IgD-negative memory B cell (primary cell): Measurements from ENCODE around the gene UROC1. TPM values are rescaled to one million over a fixed set of nuclear protein-coding genes. Genes with fewer than 3 reads are reported as not detected.

Source experiments
- H3K27ac Mint-ChIP-seq, 3 donors: one replicate each; pipeline ENCODE4 v1.8.0; 2020 to 2022; ENCODE audit warnings: mild to moderate bottlenecking in 3 of 3, mixed read lengths in 3 of 3, moderate library complexity in 1 of 3
- H3K27me3 Mint-ChIP-seq: one replicate; pipeline ENCODE4 v1.8.0; 2021; ENCODE audit warnings: mixed read lengths
- H3K36me3 Mint-ChIP-seq: one replicate; pipeline ENCODE4 v1.8.0; 2020; ENCODE audit warnings: mild to moderate bottlenecking, mixed read lengths
- H3K4me1 Mint-ChIP-seq, 3 donors: one replicate each; pipeline ENCODE4 v1.8.0; 2020 to 2022; ENCODE audit warnings: mixed read lengths in 3 of 3, mild to moderate bottlenecking in 1 of 3
- H3K4me3 Mint-ChIP-seq, 4 donors: one replicate each; pipeline ENCODE4 v1.8.0; 2020 to 2022; ENCODE audit warnings: mild to moderate bottlenecking in 4 of 4, mixed read lengths in 4 of 4, moderate library complexity in 3 of 4
- H3K9me3 Mint-ChIP-seq, 3 donors: one replicate each; pipeline ENCODE4 v1.8.0; 2020 to 2021; ENCODE audit warnings: mixed read lengths in 3 of 3, mild to moderate bottlenecking in 1 of 3
- polyA plus RNA-seq: library from polyadenylated mRNA; unstranded; fragments of 300-500 nt; fragmentation: Illumina TruSeq; gene quantifications from one replicate; pipeline ENCODE4 v1.2.3, GENCODE V29; 2021

UROC1 gene
- polyA plus RNA-seq, 1 donor from 2014 or later: not detected

DNA sequence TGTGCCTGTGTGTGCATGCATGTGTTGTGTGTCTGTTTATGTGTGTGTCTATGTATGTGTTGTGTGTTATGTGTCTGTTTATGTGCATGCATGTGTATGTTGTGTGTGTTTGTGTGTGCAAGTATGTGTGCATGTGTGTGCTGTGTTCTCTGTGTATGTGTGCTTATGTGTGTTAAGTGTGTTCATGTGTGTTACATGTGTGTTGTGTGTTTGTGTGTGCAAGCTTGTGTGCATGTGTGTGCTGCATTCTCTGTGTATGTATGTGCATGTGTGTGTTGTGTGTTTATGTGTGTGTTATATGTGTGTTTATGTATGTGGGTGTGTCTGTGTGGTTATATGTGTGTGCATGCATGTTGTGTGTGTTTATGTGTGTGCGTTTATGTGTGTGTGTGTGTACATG lies 14.9 kb downstream of the UROC1 start:
- Mint-ChIP-seq H3K4me1 (peaks cover 0 to 2% (median 0%) of the 10 kb centered on the region in 3 donors), H3K36me3 (no peaks in the 10 kb centered on the region), H3K4me3 (no peak overlapping the region), H3K27ac (no peak overlapping the region), H3K27me3 (peaks cover 11% of the 10 kb centered on the region), H3K9me3 (peaks cover 0 to 1% (median 0%) of the 10 kb centered on the region in 3 donors)

DNA sequence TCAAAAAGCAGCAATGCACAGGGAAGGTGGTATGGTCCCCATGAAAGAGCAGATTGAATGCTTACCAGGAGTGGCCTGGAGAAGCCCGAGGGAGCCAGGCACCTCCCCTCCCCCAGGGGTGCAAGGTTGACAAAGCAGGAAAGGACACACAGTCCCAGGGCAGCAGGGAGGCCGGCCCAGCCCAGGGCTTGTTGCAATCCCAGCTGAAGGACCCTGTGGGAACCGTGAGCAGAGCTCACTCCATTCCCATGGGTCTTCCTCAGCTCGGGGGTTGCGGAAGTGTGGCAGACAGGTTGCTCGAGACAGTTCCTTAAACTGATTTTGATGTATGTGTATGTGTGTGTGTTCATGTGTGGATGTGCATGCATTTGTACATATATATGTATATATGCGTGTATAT lies 15.8 kb downstream of the UROC1 start:
- Mint-ChIP-seq H3K4me3 (no peak overlapping the region), H3K36me3 (no peaks in the 10 kb centered on the region), H3K9me3 (peaks cover 0 to 1% (median 0%) of the 10 kb centered on the region in 3 donors), H3K27me3 (peaks cover 11% of the 10 kb centered on the region), H3K4me1 (peaks cover 0 to 2% (median 0%) of the 10 kb centered on the region in 3 donors), H3K27ac (peak overlapping the region in 1 of 3 donors; percentile 71)

DNA sequence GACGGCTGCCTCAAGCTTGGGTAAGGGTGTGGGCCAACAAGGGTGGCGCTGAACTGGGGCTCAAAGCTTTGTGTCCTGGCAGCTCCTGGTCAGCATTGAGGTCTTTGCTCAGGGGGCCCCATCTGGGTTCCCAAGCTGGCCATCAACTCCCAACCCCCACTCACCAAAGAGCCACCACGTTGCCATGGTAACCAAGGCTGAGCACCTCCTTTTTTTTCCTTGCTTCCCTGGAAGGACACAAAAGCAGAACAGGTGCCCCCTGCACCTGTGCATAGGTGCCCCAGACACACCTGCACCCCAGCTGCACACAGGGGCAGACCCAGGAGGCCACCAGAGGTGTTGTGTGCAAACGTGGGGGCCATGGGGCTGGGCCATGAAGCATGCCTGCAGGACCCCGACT lies 16.5 kb downstream of the UROC1 start:
- H3K4me3 Mint-ChIP-seq: no peak overlapping the region
- no peaks in the 10 kb centered on the region for H3K36me3 Mint-ChIP-seq
- peaks cover 0 to 2% (median 0%) of the 10 kb centered on the region in 3 donors for H3K4me1 Mint-ChIP-seq
- peaks cover 0 to 1% (median 0%) of the 10 kb centered on the region in 3 donors for H3K9me3 Mint-ChIP-seq
- no peak overlapping the region for H3K27ac Mint-ChIP-seq
- peaks cover 9% of the 10 kb centered on the region for H3K27me3 Mint-ChIP-seq

DNA sequence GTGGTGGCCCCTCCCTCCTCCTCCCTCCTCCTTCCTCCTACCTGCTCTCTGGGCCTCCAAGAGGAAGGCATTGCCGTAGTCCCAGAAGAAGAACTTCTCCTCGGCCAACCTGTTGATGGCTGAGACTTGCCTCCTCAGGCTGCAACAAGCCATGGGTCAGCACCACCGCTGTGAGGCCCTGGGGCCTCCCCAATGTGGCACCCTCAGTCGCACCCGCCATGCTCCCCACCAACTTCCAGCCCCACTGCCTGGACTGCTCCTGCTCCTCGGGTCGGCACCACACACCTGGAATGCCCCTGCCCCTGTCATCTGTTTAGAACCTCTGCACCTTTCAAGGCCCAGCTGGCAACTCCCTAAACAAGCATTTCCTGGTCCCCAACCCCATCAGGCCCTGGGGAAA lies 17.6 kb downstream of the UROC1 start:
- Mint-ChIP-seq H3K9me3 (peaks cover 0 to 1% (median 0%) of the 10 kb centered on the region in 3 donors), H3K27me3 (peaks cover 7% of the 10 kb centered on the region), H3K36me3 (no peaks in the 10 kb centered on the region), H3K4me3 (no peak overlapping the region), H3K4me1 (peaks cover 0 to 2% (median 0%) of the 10 kb centered on the region in 3 donors), H3K27ac (no peak overlapping the region)

DNA sequence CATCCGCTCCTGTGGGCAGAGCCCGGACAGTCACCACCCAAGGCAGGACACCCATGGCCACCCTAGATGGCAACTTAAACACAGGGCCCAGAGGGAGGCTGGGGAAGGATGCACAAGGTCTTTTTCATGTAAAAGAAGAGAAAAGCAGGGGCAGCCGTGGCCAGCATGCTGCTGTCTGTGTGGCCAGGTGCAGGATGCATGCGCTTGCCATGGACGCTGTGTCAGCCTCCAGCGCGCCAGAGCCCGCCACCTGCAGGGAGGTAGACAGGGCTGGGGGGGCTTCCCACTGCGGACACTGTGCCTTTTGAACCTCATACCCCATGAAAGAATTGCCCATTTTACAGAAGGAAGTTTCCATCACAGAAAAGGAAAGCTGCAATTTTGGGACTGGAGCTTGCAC lies 18.2 kb downstream of the UROC1 start:
- no peak overlapping the region for H3K4me3 Mint-ChIP-seq
- no peak overlapping the region for H3K27ac Mint-ChIP-seq
- H3K27me3 Mint-ChIP-seq: peaks cover 2% of the 10 kb centered on the region
- H3K36me3 Mint-ChIP-seq: no peaks in the 10 kb centered on the region
- no peaks in the 10 kb centered on the region for H3K9me3 Mint-ChIP-seq
- H3K4me1 Mint-ChIP-seq: peaks cover 0 to 2% (median 0%) of the 10 kb centered on the region in 3 donors

DNA sequence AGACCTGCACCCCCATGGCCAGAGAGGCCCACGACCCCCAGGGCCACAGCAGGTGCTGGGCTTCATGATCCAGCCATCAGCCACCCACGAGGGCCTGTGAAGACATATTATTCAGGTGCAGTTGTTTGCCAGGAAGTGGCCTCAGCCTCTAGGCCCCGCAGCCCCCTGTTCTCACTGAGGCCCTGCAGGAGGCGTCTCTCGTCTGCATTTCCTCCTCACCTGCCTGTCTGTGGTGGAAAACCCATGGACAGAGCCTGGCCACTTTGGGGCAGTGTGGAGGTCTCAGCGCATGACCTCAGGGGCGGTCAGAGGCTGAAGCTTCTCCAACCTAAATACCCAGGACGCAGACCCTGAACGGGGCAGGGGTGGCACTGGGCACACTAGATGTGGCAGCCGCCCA lies 18.6 kb downstream of the UROC1 start:
- Mint-ChIP-seq H3K9me3 (no peaks in the 10 kb centered on the region), H3K27ac (no peak overlapping the region)

DNA sequence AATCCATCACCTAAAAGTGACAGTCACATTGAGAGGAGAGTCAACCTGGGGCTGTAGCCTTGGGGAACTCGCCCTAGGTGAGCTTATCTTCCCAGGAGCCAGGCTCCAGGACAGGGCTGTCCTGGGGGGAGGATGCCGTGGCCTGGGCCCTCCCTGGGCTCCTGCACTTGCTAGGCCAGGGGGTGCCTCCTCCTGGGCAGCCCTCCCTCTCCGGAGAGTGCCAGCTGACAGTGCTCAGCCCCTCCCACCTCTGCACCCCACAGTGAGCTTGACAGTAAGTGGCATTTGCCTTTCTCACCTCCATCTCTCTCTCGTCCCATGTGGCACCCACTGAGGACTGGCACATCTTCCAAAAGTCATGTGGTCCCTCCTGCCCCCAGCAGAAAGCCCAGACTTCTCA lies 19.1 kb downstream of the UROC1 start:
- Mint-ChIP-seq H3K27me3 (peaks cover 2% of the 10 kb centered on the region), H3K4me3 (no peak overlapping the region), H3K9me3 (no peaks in the 10 kb centered on the region), H3K4me1 (peaks cover 0 to 4% (median 0%) of the 10 kb centered on the region in 3 donors), H3K27ac (no peak overlapping the region), H3K36me3 (no peaks in the 10 kb centered on the region)

More for the DNA sequence above, 18.6 kb downstream of the UROC1 start:
- no peak overlapping the region for H3K4me3 Mint-ChIP-seq
- H3K36me3 Mint-ChIP-seq: no peaks in the 10 kb centered on the region
- H3K4me1 Mint-ChIP-seq: peaks cover 0 to 4% (median 0%) of the 10 kb centered on the region in 3 donors
- H3K27me3 Mint-ChIP-seq: peaks cover 2% of the 10 kb centered on the region

DNA sequence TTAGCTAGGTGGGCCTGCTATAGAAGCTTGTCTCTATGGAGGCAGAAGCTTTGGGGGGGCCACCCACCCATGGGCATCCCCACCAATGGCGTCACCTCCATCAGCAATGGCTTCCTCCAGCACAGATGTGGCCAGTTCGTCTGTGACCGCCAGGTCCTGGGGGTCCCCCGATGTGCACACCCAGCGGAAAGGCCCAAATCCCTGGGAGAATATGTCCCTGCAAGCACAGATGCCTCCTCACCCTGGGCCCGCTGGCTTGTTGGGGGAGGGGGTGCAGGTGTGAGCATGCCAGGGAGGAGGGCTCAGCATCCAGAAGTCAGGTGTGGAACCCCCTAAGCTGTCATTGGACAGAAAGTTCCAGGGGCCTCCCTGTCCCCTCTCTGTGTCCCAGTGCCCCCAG lies 19.6 kb downstream of the UROC1 start:
- Mint-ChIP-seq H3K4me1 (peaks cover 0 to 6% (median 1%) of the 10 kb centered on the region in 3 donors), H3K36me3 (no peaks in the 10 kb centered on the region), H3K27me3 (peaks cover 2% of the 10 kb centered on the region), H3K9me3 (no peaks in the 10 kb centered on the region), H3K27ac (no peak overlapping the region), H3K4me3 (no peak overlapping the region)

DNA sequence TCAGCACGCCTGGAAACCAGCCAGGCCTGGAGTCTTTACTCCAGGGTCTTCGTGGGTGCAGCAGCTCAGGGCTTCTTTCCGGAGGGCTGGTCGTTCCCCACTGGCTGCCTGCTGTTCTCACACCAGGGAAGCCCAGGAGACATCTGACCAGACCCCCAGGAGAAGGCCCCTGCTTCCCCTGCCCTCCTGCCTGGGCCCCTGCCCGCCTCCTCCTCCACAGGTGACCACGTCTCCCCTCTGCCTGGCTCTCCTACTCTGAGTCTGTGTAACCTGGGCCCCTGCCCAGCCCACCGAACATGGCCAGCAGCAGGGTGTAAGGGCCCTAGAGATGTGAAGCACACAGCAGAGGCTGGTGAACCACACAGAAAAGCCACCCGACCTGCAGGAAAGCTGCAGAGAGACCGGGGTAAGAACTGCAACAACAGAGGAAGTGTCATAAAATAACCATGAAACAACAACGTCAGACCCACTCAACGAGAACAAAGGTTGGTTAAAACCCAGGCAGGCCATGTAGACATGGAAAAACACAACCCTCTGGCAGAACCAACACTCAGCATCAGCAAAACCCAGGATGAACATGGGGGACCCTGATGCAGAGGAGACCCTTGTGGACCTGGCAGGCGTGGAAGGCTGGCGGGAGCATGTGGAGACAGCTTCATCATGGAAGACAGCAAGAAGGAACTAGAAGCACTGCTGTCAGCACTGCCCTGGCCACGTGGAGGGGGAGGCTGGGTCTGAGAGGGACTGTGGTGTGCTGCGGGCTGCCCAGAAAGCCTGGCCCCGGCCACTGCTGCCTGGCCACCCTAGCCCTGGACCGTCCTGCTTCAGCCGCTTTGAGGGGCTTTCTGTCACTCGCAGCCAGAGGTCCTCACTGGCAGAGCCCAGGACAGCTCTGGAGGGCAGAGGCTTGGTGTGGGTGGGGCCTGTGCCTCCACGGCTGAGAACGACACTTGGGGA lies 20.4 kb downstream of the UROC1 start:
- Mint-ChIP-seq H3K4me1 (peaks cover 0 to 6% (median 1%) of the 10 kb centered on the region in 3 donors), H3K36me3 (no peaks in the 10 kb centered on the region), H3K4me3 (no peak overlapping the region), H3K27ac (peak overlapping the region in 1 of 3 donors; percentile 77), H3K9me3 (no peaks in the 10 kb centered on the region), H3K27me3 (peaks cover 2% of the 10 kb centered on the region)

DNA sequence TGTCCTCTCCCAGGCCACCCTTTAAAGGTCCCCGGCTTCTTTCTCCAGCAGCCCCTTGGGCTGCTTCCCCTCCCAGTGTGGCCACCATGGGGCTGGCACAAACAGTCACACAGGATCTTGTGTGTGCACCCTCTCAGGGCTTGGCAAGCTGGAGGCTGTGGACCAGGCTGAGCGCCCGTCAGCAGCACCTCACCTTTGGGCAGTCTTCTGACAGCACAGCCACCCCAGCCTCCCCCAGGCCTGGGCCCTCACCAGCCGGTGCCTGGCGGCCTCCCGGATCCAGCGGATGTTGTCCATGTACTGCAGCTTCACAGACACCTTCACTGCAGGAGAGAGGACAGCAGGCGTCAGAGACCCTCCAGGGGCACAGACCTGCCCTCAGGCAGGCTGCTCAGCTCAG lies 21.8 kb downstream of the UROC1 start:
- H3K27ac Mint-ChIP-seq: no peak overlapping the region

DNA sequence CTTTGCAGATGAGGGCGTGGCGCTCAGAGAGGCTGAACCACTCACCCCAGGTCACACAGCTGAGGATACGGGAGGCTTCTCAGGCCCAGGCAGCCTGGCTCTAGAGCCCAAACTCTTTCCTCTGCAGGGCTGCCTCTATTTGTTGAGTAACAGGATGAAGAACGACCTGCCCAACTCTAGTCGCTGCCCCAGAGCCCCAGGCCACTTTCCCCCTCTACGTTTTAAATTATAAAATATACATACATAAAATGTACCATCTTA lies 22.7 kb downstream of the UROC1 start:
- Mint-ChIP-seq H3K4me3 (no peak overlapping the region), H3K9me3 (no peaks in the 10 kb centered on the region), H3K27me3 (peaks cover 2% of the 10 kb centered on the region), H3K4me1 (peaks cover 0 to 4% (median 1%) of the 10 kb centered on the region in 3 donors), H3K27ac (peak overlapping the region in 1 of 3 donors; percentile 47), H3K36me3 (no peaks in the 10 kb centered on the region)

More for the DNA sequence above, 21.8 kb downstream of the UROC1 start:
- no peaks in the 10 kb centered on the region for H3K36me3 Mint-ChIP-seq
- H3K27me3 Mint-ChIP-seq: peaks cover 2% of the 10 kb centered on the region
- H3K9me3 Mint-ChIP-seq: no peaks in the 10 kb centered on the region
- no peak overlapping the region for H3K4me3 Mint-ChIP-seq
- peaks cover 0 to 4% (median 1%) of the 10 kb centered on the region in 3 donors for H3K4me1 Mint-ChIP-seq

DNA sequence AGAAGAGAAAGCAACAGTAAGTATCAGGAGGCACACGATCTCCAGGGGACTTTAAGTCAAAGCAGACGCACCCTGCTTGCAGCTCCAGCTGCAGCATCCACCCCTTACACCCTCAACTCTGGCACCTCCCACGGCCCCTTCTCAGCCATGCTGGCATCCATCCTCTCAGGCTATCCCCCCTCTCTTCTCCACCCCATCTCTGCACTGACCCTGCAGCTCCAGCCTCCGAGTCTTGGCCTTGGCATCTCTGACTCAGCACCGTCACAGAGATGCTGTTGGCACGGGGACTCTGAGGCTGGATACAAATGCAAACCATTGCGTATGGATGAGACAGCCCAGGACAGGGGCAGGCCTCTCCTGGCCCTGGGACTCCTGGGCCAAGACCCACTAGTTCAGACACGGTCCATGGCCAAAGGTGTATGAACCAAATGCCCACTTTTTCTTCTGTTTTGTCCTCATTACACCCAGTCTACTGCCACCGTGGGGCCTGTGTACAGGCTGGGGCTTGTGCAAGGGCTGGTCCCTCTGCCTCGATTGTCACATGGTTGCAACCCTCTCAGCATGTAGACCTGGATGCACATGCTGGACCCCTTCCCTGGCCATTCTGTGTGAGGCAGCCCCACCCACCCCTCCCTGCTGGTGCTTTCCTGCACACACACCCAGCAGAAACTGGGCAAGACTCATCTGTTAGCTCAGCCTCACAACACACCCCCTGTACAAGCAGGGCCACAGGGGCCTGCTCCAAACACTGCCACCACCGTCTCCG lies 23.2 kb downstream of the UROC1 start:
- Mint-ChIP-seq H3K9me3 (no peaks in the 10 kb centered on the region), H3K36me3 (no peaks in the 10 kb centered on the region), H3K4me3 (peak overlapping the region in 1 of 4 donors; percentile 39), H3K27me3 (peaks cover 2% of the 10 kb centered on the region), H3K4me1 (peaks cover 0 to 4% (median 1%) of the 10 kb centered on the region in 3 donors), H3K27ac (peak overlapping the region in 1 of 3 donors; percentile 47)

DNA sequence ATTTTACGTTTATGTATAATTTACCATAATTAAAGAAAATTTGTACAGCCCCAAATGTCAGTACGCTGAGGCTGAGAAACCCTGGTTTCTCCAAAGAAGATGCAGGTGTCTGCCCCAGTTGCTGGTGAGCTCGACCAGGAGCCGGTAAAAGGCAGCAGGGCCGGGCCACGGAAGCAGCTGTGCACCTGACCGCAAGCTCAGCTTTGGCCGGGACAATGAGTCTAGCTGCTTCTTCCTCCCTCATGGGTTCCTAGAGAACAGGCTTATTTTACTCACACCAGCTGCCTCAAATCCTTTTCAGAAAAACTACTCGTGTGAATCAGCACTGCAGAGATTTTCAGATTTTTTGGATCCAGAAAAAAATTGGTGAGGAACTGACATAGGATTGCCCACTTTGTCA lies 23.8 kb downstream of the UROC1 start:
- H3K9me3 Mint-ChIP-seq: no peaks in the 10 kb centered on the region
- no peak overlapping the region for H3K4me3 Mint-ChIP-seq
- no peak overlapping the region for H3K27ac Mint-ChIP-seq
- H3K36me3 Mint-ChIP-seq: no peaks in the 10 kb centered on the region
- peaks cover 2% of the 10 kb centered on the region for H3K27me3 Mint-ChIP-seq
- H3K4me1 Mint-ChIP-seq: peaks cover 0 to 4% (median 1%) of the 10 kb centered on the region in 3 donors

DNA sequence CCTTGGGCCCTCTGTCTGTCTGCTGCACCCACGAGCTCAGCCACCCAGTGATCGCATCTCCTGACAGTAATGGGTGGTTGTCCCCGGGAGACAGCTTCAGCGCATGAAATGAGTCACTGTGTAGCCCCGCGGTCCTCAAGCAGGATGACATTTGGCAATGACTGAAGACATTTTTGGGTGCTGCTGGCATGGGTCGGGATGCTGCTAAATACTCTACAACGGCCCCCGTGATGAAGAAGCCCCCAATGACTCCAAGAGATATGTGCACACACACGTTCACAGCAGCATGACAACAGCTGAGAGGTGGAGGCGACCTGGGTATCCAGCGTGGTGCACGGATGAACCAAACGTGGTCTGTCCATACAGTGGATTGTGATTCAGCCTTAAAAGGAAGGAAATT lies 24.5 kb downstream of the UROC1 start:
- Mint-ChIP-seq H3K36me3 (no peaks in the 10 kb centered on the region), H3K27me3 (peaks cover 2% of the 10 kb centered on the region), H3K4me3 (peak overlapping the region in 1 of 4 donors; percentile 36), H3K9me3 (no peaks in the 10 kb centered on the region), H3K4me1 (peaks cover 0 to 4% (median 1%) of the 10 kb centered on the region in 3 donors), H3K27ac (no peak overlapping the region)
